ENCODE data around the gene HNRNPL.

- no peak for TF ChIP-seq CTCF (IDR thresholded peaks at IDR 0.05 in 2 of 3, conservative IDR thresholded peaks at IDR 0.05 in 1 of 3; ENCODE audit: insufficient read depth in 2 of 3, low read depth in 1 of 3, low read length in 3 of 3)
- no peak for TF ChIP-seq RFX5 (IDR thresholded peaks at IDR 0.05; ENCODE audit: low read depth, low read length)
- no peak for TF ChIP-seq GATA2 (CRISPR knock-in tag; IDR thresholded peaks at IDR 0.05)
- TF ChIP-seq ZBTB2 (IDR thresholded peaks at IDR 0.05): no peak
- TF ChIP-seq ZNF780A (CRISPR knock-in tag; IDR thresholded peaks at IDR 0.05): no peak
- TF ChIP-seq ADNP (tag; IDR thresholded peaks at IDR 0.05): no peak
- no peak for TF ChIP-seq NCOA1 (IDR thresholded peaks at IDR 0.05; ENCODE audit: low read depth)
These were observed 20.8 kb upstream of the HNRNPL start for GRCh38 chr19:38870612-38871011.
